GM19463 (cell line): ENCODE measurements around the gene DMKN.
"Not testable (repeated sequence)": the region's sequence is repeated elsewhere in the genome, so short reads cannot be mapped to it uniquely, and the experiment has no call there.

Experiments used
- ATAC-seq: cut with Tn5 transposase; IDR thresholded peaks from one replicate; pipeline ENCODE4 v1.9.1; 2021; ENCODE audit warnings: mild to moderate bottlenecking, moderate library complexity; ENCODE audit not compliant: unreplicated experiment

The DMKN gene

DNA sequence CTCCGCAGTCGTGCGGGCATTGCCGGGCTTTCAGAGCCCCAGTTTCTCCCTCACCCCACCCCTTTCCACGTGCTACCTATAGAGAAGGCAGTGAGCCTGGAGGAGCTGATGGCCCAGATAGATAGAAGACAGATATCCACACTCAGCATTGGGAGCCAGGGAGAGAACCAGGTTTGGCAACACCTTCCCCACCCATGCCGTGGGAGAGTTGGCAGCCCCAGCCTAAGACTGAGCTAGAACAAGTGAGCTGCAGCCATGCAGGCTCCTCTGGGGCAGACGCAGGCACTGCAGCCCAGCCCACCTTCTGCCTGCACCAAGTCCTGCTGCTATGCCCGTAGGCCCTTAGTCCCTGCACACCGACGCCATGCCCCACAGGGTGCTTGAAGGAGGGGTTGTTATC lies 12.8 kb downstream of the DMKN start:
- no peak for ATAC-seq

DNA sequence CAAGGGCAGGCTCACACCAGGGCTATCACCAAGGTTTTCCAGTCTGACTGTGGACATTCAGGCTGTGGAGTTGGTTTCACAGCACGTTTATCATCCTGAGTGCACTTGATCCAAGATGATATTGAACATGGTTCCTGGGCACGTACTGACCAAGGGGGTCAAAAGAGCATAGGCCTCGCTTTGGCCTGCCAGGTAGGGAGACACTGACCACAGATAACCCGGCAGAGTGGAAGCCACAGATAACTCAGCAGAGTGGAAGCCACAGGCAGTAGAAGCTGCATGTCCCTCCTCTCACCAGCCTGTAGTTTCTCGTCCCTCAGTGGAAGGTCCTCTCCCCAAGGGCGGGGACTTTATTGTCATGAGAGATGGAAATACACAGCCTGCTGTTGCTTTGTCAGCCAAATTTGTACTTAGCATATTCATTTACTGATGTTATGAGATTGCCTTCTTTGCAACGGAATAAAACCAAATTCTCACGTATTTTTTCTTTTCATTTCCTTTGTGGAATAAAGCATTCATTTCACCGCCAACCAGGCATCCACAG lies 14.4 kb downstream of the DMKN start:
- no peak for ATAC-seq

- no peak for ATAC-seq
These were observed 15.2 kb downstream of the DMKN start for GRCh38 chr19:35498220-35498619.

DNA sequence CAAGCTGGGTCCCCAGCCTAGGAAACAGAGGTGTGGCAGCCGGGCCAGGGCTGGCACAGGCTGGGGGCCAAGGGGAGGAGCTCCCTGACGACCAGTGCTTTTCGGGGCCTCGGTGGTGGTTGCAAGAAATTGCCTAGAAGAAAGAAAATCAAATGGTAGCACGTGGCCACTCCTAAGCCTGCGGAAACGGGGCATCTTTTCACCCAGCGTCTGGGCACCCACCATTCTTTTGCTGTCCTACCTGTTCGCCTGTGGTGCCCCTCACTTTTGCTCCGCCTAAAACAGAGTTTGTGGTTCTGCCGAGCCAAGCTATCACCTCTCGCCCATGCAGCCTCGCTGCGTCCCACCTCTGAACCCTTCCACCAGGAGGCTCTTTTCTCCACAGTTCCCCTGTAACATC lies 16.0 kb downstream of the DMKN start:
- ATAC-seq, result no peak

DNA sequence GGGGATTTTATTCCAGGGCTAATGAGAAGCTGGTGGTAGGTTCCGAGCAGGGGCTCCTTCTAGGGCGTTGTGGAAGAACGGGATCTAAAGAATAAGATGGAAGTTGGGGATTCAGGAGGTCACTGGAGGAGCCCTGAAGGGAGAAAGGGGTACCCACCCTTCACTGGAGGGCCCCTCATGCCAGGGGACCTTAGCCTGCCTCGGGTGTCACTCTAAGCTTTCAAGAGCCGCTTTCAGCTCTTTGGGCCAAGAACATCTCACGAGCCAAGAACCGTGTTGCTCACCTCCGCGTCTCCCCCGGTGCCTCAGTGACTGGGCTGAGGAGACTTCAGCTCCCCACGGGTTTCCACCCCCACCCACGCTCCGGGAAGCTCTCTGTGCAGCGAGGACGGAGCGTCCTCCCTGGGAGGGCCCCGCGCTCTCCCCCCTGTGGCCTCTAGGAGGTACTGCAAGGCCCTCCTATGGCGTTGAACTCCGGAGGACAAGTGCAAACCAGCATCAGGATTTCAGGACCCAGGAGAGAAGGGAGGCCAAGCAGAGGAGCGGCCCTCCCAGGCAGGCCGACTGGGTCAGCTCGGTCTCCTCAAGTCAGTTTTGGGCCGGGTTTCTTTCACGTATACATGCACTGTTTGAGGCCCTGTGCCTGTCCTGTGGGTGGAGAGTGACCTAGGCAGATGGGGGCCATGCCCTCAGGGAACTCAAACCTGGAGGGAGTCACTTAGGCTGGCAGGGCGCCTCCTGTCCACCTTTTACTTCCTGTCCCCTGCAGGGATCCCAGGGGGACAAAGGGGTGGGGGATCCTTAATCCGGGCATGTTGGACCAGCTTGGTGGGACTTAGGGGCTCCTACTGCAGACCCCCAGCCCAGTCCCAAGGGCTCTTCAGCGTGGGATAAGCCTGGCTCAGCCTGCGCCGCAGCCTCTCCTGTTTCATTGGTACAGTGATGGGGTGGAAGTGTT lies 18.1 kb downstream of the DMKN start:
- ATAC-seq, result no peak

DNA sequence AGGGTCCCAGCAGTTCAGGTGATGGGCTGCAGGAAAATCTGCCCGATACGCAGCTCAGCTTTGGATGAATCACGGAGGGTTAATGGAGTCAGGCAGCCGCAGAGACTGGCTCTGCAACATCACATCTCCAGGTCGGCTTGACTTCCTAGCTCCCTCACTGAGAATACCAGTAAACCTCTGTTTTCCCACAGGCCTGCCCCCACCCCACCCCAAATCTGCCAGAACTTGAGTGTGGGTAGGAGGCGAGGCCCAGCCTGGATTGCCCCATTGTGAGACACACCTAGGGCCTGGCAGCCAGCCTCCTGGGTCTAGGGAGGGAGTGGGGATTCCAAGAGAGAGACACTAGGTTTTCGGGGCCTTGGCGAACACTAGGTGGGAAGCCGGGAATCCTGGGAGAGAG lies 19.5 kb downstream of the DMKN start:
- no peak for ATAC-seq

GRCh38 chr19:35491836-35492360 lies 21.6 kb downstream of the DMKN start:
- ATAC-seq, result no peak

DNA sequence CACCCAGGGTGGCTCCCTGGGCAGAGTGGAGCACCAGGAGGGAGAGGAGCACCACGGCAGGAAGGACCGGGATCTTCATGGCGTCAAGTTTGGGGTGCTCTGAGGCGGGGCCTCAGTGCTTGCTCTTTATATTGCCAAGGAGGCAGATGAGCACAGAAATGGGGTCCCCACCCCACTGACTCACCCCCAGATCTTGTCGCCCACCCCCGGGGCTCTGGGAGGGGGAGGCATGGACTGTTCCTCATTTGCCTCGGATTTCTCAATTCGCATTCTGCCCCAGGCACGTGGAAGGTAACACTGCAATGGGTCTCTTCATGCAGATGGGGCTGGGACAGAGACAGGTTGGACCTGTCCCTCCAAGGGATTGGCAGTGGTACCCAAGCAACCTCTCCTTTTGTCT lies 23.1 kb downstream of the DMKN start, which contains the start of gene KRTDAP:
Gene KRTDAP, minus strand, starts transcription at position 101 of the 400 bp plus-strand sequence. Its CDS starts 22 bp downstream, at position 79.
- ATAC-seq, result no peak

DNA sequence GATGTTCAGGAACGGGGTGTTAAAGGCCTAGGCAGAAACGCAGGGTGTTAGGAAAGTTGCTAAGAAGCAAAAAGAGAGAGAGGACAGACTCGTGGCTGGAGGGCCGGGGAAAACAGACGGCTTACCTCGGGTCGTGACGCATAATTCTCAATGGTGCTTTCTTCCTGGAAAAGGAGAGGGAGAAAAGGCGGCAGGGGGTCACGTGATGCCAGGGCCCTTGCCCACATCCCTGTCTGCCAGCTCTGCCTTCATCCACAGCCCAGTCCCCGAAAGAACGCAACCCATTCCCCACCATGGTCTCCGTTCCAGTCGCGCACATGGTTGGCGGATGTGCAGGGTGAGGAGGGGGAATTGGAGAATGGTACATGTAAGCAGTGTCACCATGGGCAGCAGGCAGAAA lies 24.8 kb downstream of the DMKN start:
- no peak for ATAC-seq

GRCh38 chr19:35487656-35488182 lies 25.7 kb downstream of the DMKN start:
- ATAC-seq, result no peak

GRCh38 chr19:35486268-35486708 lies 27.2 kb downstream of the DMKN start:
- ATAC-seq, result no peak

- no peak for ATAC-seq
These were observed 29.0 kb downstream of the DMKN start for GRCh38 chr19:35484252-35485036.

- no peak for ATAC-seq
These were observed 30.4 kb downstream of the DMKN start for GRCh38 chr19:35483089-35483488.

DNA sequence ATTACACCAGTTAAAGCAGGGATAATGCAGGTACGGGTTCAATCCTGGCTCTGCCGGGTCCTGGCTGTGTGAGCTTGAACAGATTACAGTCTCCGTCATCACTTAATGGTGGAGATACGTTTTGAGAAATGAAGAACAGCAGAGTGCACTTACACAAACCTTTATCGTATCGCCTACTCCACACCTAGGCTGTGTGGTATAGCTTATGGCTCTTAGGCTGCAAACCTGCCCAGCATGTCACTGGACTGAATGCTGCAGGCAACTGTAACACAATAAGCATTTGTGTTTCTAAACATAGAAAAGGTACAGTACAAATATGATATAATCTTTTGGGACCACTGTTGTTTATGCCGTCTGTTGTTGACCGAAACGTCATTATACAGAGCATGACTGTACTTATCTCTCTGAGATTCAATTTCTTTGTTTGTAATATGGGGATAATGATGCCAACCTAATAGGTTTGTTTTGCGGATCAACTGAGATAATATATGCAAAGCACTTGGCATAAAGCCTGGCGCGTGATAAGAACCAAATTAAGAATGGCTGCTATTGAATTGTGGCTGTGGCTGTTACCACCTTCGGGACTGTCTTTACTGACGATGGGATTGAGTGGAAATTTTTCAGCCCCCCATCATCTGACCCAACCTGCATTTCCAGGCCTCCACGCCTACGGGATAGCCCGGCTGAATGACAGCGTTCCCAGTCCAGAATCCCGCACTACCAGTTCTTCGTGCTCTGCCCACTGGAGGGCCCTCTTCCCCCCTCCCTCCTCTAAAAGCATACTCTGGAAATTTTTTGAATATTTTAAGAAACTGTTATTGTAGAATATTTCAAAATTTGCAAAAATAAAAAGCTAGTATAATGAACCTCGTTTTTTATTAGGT lies 34.4 kb downstream of the DMKN start:
- no peak for ATAC-seq

GRCh38 chr19:35476149-35476548 lies 37.3 kb downstream of the DMKN start:
- no peak for ATAC-seq

- not testable (repeated sequence) for ATAC-seq
These were observed 38.9 kb downstream of the DMKN start for GRCh38 chr19:35474594-35474993.

- ATAC-seq, result no peak
These were observed 39.3 kb downstream of the DMKN start for GRCh38 chr19:35474104-35474503.

- no peak for ATAC-seq
These were observed 41.5 kb downstream of the DMKN start for GRCh38 chr19:35471946-35472345.

GRCh38 chr19:35471075-35471474 lies 42.4 kb downstream of the DMKN start:
- not testable (repeated sequence) for ATAC-seq

GRCh38 chr19:35470128-35470527 lies 43.3 kb downstream of the DMKN start:
- no peak for ATAC-seq
